ENCODE results near the gene SLC25A1. TPM values are rescaled to one million over a fixed set of nuclear protein-coding genes. Genes with fewer than 3 reads are reported as not detected.
A peak's percentile ranks its signal among the peaks of the same experiment; 100 is the strongest.

SLC25A1 gene
- total and polyA plus RNA-seq, 2 of the 4 experiments (the other 2 are of a cell fraction): 41.0 to 56.5 TPM

- TF ChIP-seq NFE2L2 (IDR thresholded peaks at IDR 0.05; ENCODE audit: low read depth, low read length) (no peak), CEBPB (IDR thresholded peaks at IDR 0.05; ENCODE audit: low read depth, low read length) (no peak)
These were observed 6.1 kb downstream of the SLC25A1 start (continued) for GRCh38 chr22:19172213-19173046.

- Histone ChIP-seq H3K9me1 (ENCODE audit: insufficient read depth, low read length) (peaks cover 20% of the 10 kb centered on the region), H3K4me3 (ENCODE audit: insufficient read depth, low read depth, low read length) (no peak overlapping the region; the same call in 1 of the 2 replicates), H2AK9ac (replicated peaks; ENCODE audit: low read depth, low read length, poor library complexity) (peak overlapping the region; percentile 85), H3K27me3 (ENCODE audit: control insufficient read depth, insufficient read depth, low read length) (peaks cover 33% of the 10 kb centered on the region), H3K56ac (ENCODE audit: extremely low read depth, insufficient read depth, low read length) (no peak overlapping the region), H4K20me1 (ENCODE audit: insufficient read depth, low read length) (peaks cover 6% of the 10 kb centered on the region; the same call in 1 of the 2 replicates), H4K91ac (ENCODE audit: insufficient read depth, low read depth, low read length) (no peak overlapping the region), H4K8ac (ENCODE audit: low read depth in 2 of 2, low read length in 2 of 2) (peak overlapping the region in 1 of 2 experiments; percentile 60; a peak in 1 of 4 replicates), H3K79me1 (ENCODE audit: low read depth in 1 of 2, low read length in 2 of 2) (peaks cover 12 to 45% of the 10 kb centered on the region in 2 experiments), H3K4ac (ENCODE audit: low read depth, low read length) (no peak overlapping the region), H3K4me1 (ENCODE audit: control insufficient read depth, insufficient read depth, low read length) (peaks cover 24% of the 10 kb centered on the region), H3K27ac (ENCODE audit: insufficient read depth, low read length) (no peak overlapping the region), H3K36me3 (ENCODE audit: control insufficient read depth, insufficient read depth, low read length) (no peaks in the 10 kb centered on the region), H3K14ac (replicated peaks; ENCODE audit: low read depth, low read length) (no peak overlapping the region), H3K9ac (ENCODE audit: low read depth, low read length) (no peak overlapping the region), H2BK120ac (ENCODE audit: low read depth, low read length) (no peak overlapping the region), H2BK15ac (ENCODE audit: low read depth, low read length) (no peak overlapping the region), H4K5ac (ENCODE audit: low read depth, low read length) (no peak overlapping the region), H2AFZ (replicated peaks; ENCODE audit: low read length, poor library complexity) (no peak overlapping the region), H2BK20ac (ENCODE audit: low read depth, low read length) (no peak overlapping the region), H3K9me3 (ENCODE audit: control insufficient read depth, insufficient read depth, low read length) (no peaks in the 10 kb centered on the region), H3K18ac (ENCODE audit: low read depth, low read length) (no peak overlapping the region), H3K4me2 (ENCODE audit: low read depth, low read length) (no peak overlapping the region; the same call in 1 of the 2 replicates), H2BK5ac (ENCODE audit: low read depth, low read length, poor library complexity, severe bottlenecking) (no peak overlapping the region), H3K23ac (ENCODE audit: low read depth, low read length) (no peak overlapping the region), H2AK5ac (ENCODE audit: low read depth, low read length) (no peak overlapping the region)
- ChIA-PET POLR2A (ENCODE audit: unreplicated experiment) (no interaction called here), CTCF (no interaction called here)
- WGBS, 2 experiments (ENCODE audit: extremely low coverage in 2 of 2, insufficient read length in 1 of 2): 39% methylated on average over 5 of the region's 7 CpGs; no CpG with 5 or more reads in 1 of the 2 experiments
- BruUV-seq (replicated peaks): no TSS peak
- no peak for TF ChIP-seq BHLHE40 (IDR thresholded peaks at IDR 0.05; ENCODE audit: low read depth, low read length)
- TF ChIP-seq CTCF (conservative IDR thresholded peaks at IDR 0.05; ENCODE audit: low read depth, low read length): no peak
- no peak for TF ChIP-seq MXI1 (IDR thresholded peaks at IDR 0.05; ENCODE audit: borderline replicate concordance, low read depth, low read length)
- TF ChIP-seq RFX5 (IDR thresholded peaks at IDR 0.05; ENCODE audit: low read depth, low read length): no peak
- no peak for TF ChIP-seq MAZ (IDR thresholded peaks at IDR 0.05; ENCODE audit: borderline replicate concordance, low read depth, low read length)
- no peak for TF ChIP-seq POLR2A (IDR thresholded peaks at IDR 0.05; ENCODE audit: low read depth, low read length)
- DNase-seq (no peak), ATAC-seq (ENCODE audit: low read depth) (no peak)
- in situ Hi-C loops (cut with MboI; ENCODE audit: low sequenced_read_pairs): no loop called here
- intact Hi-C loops (cut with micrococcal nuclease): no loop called here
- dilution Hi-C loops (cut with HindIII; ENCODE audit: low sequenced_read_pairs, unreplicated experiment): no loop called here
These were observed 8.6 kb downstream of the SLC25A1 start for GRCh38 chr22:19169947-19170318.
